Measurements from ENCODE around the gene IER3IP1.

DNA sequence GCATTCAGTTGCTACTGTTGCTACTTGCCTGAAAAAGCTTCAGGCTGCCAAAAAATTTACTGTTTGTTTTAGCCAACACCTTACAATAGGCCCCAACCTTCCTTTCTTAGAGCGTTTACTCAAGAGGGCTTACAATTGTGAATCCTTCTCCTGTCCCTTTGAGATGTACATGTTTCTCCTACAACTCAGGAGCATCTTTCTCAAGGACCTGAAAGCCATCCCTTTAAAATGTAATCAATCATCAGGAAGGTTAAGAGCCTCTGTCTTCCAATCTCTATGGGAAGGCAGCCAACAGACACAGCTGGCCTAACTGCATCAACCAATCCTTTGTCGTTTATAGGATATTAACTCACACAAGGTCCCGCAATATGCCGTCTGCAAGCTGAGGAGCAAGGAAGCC is 3.4 kb upstream of the IER3IP1 start:
- TF ChIP-seq, protein P1, sequence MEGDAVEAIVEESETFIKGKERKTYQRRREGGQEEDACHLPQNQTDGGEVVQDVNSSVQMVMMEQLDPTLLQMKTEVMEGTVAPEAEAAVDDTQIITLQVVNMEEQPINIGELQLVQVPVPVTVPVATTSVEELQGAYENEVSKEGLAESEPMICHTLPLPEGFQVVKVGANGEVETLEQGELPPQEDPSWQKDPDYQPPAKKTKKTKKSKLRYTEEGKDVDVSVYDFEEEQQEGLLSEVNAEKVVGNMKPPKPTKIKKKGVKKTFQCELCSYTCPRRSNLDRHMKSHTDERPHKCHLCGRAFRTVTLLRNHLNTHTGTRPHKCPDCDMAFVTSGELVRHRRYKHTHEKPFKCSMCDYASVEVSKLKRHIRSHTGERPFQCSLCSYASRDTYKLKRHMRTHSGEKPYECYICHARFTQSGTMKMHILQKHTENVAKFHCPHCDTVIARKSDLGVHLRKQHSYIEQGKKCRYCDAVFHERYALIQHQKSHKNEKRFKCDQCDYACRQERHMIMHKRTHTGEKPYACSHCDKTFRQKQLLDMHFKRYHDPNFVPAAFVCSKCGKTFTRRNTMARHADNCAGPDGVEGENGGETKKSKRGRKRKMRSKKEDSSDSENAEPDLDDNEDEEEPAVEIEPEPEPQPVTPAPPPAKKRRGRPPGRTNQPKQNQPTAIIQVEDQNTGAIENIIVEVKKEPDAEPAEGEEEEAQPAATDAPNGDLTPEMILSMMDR (IDR thresholded peaks at IDR 0.05; ENCODE audit: insufficient read depth, low read depth, low read length) = no peak
- TF ChIP-seq EZH2 (IDR thresholded peaks at IDR 0.05; ENCODE audit: insufficient read depth, low read length) = no peak

All from astrocyte (in vitro differentiated cells and primary cell).